PC-9 (cell line): ENCODE data around the gene NUP58. TPM values are rescaled to one million over a fixed set of nuclear protein-coding genes. Genes with fewer than 3 reads are reported as not detected.

Experiments
- BruUV-seq: library from RNA; stranded (reverse); fragments of 400-500 nt; replicated peaks from 2 replicates; lab custom pipeline; 2021; lab: Mats Ljungman, UMichigan
- CTCF ChIA-PET: fragments of 300-600 bp; sonication (Branson Sonifier 250); formaldehyde crosslinking; loops from one replicate; lab custom pipeline; 2022; ENCODE audit warnings: antibody characterized with exemption; lab: Charles Lee
- POLR2A ChIA-PET: fragments of 300-600 bp; sonication (Branson Sonifier 250); formaldehyde crosslinking; loops from one replicate; lab custom pipeline; 2022; ENCODE audit warnings: antibody characterized with exemption; ENCODE audit not compliant: unreplicated experiment; lab: Charles Lee
- DNase-seq, 2 experiments: peaks; one replicate each; pipeline versions ENCODE4 v3.0.0 to v3.0.0-alpha.2; 2015 to 2022; ENCODE audit warnings: mixed read lengths in 1 of 2
- H2AFZ ChIP-seq: fragments of 200-600 bp; sonication (generic); 2 replicates; pipeline ENCODE4 v1.8.1; 2017; ENCODE audit warnings: antibody characterized with exemption
- H3F3A ChIP-seq: fragments of 200-600 bp; sonication (generic); 2 replicates; pipeline ENCODE4 v1.8.1; 2017; ENCODE audit warnings: antibody characterized with exemption, mild to moderate bottlenecking, low read depth; ENCODE audit not compliant: insufficient read depth
- H3K27ac ChIP-seq: fragments of 200-600 bp; sonication (generic); 2 replicates; pipeline ENCODE4 v1.6.1; 2016; ENCODE audit warnings: mixed run types
- H3K27me3 ChIP-seq: fragments of 200-600 bp; sonication (generic); 2 replicates; pipeline ENCODE4 v1.6.1; 2016; ENCODE audit warnings: low read depth, mixed run types; ENCODE audit not compliant: insufficient read depth
- H3K36me3 ChIP-seq: fragments of 200-600 bp; sonication (generic); 2 replicates; pipeline ENCODE4 v1.6.1; 2016; ENCODE audit warnings: low read depth, mixed run types
- H3K4me1 ChIP-seq: fragments of 200-600 bp; sonication (generic); replicated peaks from 2 replicates; pipeline ENCODE4 v1.6.1; 2016; ENCODE audit warnings: mixed run types; ENCODE audit not compliant: insufficient read depth
- H3K4me2 ChIP-seq: fragments of 200-600 bp; sonication (generic); 2 replicates; pipeline ENCODE4 v1.6.1; 2017; ENCODE audit warnings: mixed run types
- H3K4me3 ChIP-seq: fragments of 200-600 bp; sonication (generic); 2 replicates; pipeline ENCODE4 v1.6.1; 2016; ENCODE audit warnings: mixed run types
- H3K79me2 ChIP-seq: fragments of 200-600 bp; sonication (generic); 2 replicates; pipeline ENCODE4 v1.6.1; 2017; ENCODE audit warnings: low read depth, mixed run types
- H3K9me2 ChIP-seq: fragments of 200-600 bp; sonication (generic); 2 replicates; pipeline ENCODE4 v1.8.1; 2017; ENCODE audit warnings: mild to moderate bottlenecking; ENCODE audit not compliant: insufficient read depth
- H3K9me3 ChIP-seq: fragments of 200-600 bp; sonication (generic); 2 replicates; pipeline ENCODE4 v1.8.1; 2016; ENCODE audit warnings: low read depth; ENCODE audit not compliant: insufficient read depth
- H4K20me1 ChIP-seq: fragments of 200-600 bp; sonication (generic); 2 replicates; pipeline ENCODE4 v1.8.1; 2017; ENCODE audit not compliant: insufficient read depth
- CTCF ChIP-seq: fragments of 200-600 bp; sonication (generic); conservative IDR thresholded peaks from 2 replicates; pipeline ENCODE4 v1.6.1; 2017; ENCODE audit warnings: mixed run types, antibody characterized with exemption, mild to moderate bottlenecking, moderate library complexity
- EZH2 ChIP-seq: fragments of 200-600 bp; sonication (generic); IDR thresholded peaks from 2 replicates; pipeline ENCODE4 v1.8.0; 2017; ENCODE audit warnings: antibody characterized with exemption, low read depth
- intact Hi-C: fragments of 100-400 bp; cut with micrococcal nuclease; formaldehyde crosslinking; loops from one replicate; pipeline ENCODE4 v1.10.0; 2022; ENCODE audit not compliant: unreplicated experiment
- total RNA-seq: library from RNA; stranded (reverse); gene quantifications from 2 replicates; pipeline ENCODE4 v1.2.3, GENCODE V29; 2021

Gene NUP58
- total RNA-seq, 1 experiment from 2014 or later: 55.1 TPM

- intact Hi-C loops: no loop called here
- peak overlapping the region; percentile 94 for H2AFZ ChIP-seq
- DNase-seq: no peak
- peaks cover 10% of the 10 kb centered on the region; the same call in 1 of the 2 replicates for H3F3A ChIP-seq
- ChIA-PET POLR2A (no interaction called here), CTCF (no interaction called here)
- no peaks in the 10 kb centered on the region for H3K9me3 ChIP-seq
- H3K36me3 ChIP-seq: peaks cover 11% of the 10 kb centered on the region; the same call in 1 of the 2 replicates
- 0 out of 2 replicates have a peak, but pooled peaks cover 8% of the 10 kb centered on the region for H4K20me1 ChIP-seq
- H3K4me3 ChIP-seq: peak overlapping the region; percentile 64
- peaks cover 8% of the 10 kb centered on the region; the same call in 1 of the 2 replicates for H3K27me3 ChIP-seq
- no peak for TF ChIP-seq CTCF
- TF ChIP-seq EZH2: no peak
- H3K27ac ChIP-seq: 0 out of 2 replicates have a peak overlapping the region, but pooled peaks have one; percentile 65
- H3K4me2 ChIP-seq: peak overlapping the region; percentile 89
- H3K79me2 ChIP-seq: peaks cover 43% of the 10 kb centered on the region
- TSS peak; percentile 67 for BruUV-seq
- peaks cover 41% of the 10 kb centered on the region for H3K4me1 ChIP-seq
- H3K9me2 ChIP-seq: no peaks in the 10 kb centered on the region
These were observed 521 bp upstream of the NUP58 start for GRCh38 chr13:25300861-25301346.

DNA sequence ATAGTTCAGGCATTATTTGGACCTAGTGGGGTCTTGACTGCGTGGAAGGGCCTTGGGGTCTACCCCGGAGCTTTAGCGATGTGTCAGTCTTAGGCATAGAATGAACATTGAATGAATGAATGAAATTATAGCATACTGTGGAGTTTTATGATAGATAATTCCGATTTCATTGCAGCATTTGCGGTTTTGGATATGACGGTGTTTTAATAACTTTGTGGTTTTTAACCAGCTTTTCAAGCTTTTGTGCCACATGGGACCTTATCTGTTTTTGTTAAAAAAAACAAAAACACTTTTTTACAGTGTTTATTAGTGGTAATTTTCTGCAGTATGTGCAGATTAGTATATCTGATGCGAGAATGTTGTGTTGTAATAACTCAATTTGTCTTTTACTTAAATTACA, 696 bp downstream of the NUP58 start:
- no peaks in the 10 kb centered on the region for H3K9me3 ChIP-seq
- BruUV-seq: no TSS peak
- peak overlapping the region; percentile 94 for H2AFZ ChIP-seq
- peaks cover 41% of the 10 kb centered on the region for H3K4me1 ChIP-seq
- H3K4me3 ChIP-seq: peak overlapping the region; percentile 64
- peaks cover 56% of the 10 kb centered on the region for H3K79me2 ChIP-seq
- TF ChIP-seq EZH2 (no peak), CTCF (no peak)
- intact Hi-C loops: no loop called here
- ChIA-PET POLR2A (no interaction called here), CTCF (no interaction called here)
- H4K20me1 ChIP-seq: 0 out of 2 replicates have a peak, but pooled peaks cover 8% of the 10 kb centered on the region
- no peak for DNase-seq
- 0 out of 2 replicates have a peak, but pooled peaks cover under 1% of the 10 kb centered on the region for H3K27me3 ChIP-seq
- peaks cover 11% of the 10 kb centered on the region; the same call in 1 of the 2 replicates for H3K36me3 ChIP-seq
- H3K9me2 ChIP-seq: no peaks in the 10 kb centered on the region
- H3K27ac ChIP-seq: peak overlapping the region; percentile 65
- H3F3A ChIP-seq: peaks cover 10% of the 10 kb centered on the region; the same call in 1 of the 2 replicates
- peak overlapping the region; percentile 89 for H3K4me2 ChIP-seq

DNA sequence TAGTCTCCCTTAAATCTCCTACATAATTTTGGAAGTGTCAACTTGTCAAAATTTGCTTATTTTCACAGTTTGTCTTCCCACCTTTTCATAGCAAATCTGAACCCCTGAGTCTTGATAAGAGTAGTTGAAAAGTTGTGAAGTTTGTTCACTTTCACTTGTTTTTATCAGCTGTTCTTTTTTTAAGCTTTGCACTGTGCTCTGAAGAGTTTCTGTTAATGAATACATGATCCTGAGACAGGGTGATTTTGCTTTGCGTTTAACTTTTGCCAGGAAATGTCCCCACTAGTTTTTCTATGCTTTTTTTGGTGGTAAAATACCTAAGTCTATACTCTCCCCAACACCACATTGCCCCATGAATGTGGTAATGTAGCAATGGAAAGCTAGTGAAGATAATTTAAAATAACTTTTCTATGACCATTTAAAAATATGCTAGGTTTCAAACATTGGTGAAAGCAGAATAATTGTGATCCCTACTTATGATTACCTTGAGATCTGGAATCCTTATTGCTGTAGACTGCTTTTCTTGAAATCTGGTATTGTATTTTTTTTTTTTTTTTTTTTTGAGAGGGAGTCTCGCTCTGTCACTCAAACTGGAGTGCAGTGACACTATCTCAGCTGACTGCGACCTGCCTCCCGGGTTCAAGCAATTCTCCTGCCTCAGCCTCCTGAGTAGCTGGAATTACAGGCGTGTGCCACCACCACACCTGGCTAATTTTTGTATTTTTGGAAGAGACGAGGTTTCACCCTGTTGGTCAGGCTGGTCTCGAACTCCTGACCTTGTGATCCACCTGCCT, 5.4 kb downstream of the NUP58 start:
- no peak for DNase-seq
- Histone ChIP-seq H3K27ac (no peak overlapping the region), H3K36me3 (peaks cover 40% of the 10 kb centered on the region), H3K79me2 (peaks cover 69% of the 10 kb centered on the region), H3K4me3 (no peak overlapping the region), H3F3A (peaks cover 18% of the 10 kb centered on the region; the same call in 1 of the 2 replicates), H4K20me1 (0 out of 2 replicates have a peak, but pooled peaks cover 8% of the 10 kb centered on the region), H3K4me2 (no peak overlapping the region), H3K9me2 (no peaks in the 10 kb centered on the region), H3K4me1 (peaks cover 35% of the 10 kb centered on the region), H3K27me3 (no peaks in the 10 kb centered on the region), H3K9me3 (no peaks in the 10 kb centered on the region), H2AFZ (no peak overlapping the region)
- TF ChIP-seq CTCF (no peak), EZH2 (no peak)
- no TSS peak for BruUV-seq
- ChIA-PET POLR2A (interaction anchor here (0.7 kb wide), 1 partner anchor 10 kb away, joined by 3 read pairs; no protein-coding TSS in a partner anchor), CTCF (no interaction called here)
- intact Hi-C loops: no loop called here
